ENCODE results near the gene KDM5A.
"Not testable (repeated sequence)": the region's sequence is repeated elsewhere in the genome, so short reads cannot be mapped to it uniquely, and the experiment has no call there.

The KDM5A gene

DNA sequence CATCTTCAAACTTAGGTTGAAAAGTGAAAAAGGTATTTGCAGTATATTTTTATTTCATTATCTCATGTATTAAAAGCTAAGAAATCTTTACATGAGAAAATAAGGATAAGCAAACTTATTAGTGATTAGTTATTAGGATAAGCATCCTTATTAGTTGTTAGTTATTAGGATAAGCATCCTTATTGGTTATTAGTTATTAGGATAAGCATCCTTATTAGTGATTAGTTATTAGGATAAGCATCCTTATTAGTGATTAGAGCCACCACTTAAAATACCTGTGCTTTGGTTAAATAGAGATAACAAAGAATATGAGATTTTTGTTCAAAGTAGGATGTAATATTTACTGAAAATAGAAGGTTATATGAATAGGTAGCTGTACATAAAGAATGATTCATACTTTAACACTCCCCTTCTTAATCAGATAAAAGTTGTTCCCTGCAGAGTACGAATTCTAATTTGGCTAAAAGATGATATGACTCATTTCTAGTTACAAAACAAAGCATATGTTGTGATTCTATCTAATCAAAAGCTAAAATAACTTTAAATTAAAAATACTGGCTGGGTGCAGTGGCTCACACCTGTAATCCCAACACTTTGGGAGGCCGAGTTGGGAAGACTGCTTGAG lies 56.4 kb downstream of the KDM5A start:
- DNase-seq (ENCODE audit: low read depth, low spot score): no peak

DNA sequence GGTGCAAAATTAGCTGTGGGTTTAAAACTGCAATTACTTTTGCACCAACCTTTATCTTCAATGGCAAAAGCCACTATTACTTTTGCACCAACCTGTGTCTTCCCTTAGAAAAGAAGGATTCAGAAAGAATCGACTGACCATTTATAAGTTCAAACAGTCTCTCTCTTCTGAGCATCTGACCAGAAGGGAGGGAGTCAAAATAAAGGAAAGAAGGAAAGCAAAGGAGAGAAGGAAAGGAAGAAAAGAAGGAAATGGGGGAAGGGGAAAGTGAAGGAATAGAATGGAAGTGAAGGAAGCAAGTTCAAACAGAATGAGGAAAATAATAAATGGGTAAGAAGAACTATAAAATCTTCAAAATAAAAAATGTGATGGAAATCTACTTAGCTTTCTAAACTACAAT lies 57.8 kb downstream of the KDM5A start:
- no peak for DNase-seq (ENCODE audit: low read depth, low spot score)

DNA sequence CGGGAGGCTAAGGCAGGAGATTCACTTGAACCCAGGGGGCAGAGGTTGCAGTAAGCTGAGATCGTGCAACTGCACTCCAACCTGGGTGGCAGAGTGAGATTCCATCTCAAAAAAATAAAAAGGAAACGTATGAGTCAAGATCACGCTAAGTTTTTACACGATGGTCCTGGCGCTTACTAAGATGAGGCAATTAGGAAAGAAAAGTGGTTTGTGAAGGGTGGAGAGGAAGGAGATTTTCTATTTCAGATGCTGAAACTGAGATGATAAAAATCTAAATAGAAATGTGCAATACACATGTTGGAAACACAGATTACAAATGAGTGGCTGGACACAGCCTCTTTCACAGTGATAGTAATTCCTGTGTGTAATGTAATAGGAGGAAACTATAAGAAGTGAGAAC lies 63.2 kb downstream of the KDM5A start:
- no peak for DNase-seq (ENCODE audit: low read depth, low spot score)

DNA sequence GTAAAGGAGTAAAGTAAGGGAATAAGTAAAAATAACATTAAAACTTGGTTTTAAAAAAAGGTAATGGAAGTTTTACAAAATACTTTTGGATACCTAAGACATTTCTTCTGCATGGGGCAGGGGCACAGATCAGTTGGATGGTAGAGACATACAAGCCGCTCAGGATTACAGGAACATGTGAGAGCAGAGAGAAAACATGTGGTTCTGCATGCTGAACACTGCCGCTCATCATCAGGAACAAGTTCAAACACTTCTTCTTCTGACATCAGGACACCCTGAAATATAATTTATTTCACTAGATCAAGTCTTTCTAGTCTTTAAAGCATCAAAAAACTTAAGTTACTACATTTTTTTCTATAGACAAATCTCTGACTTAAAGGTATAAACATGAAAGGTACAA lies 65.6 kb downstream of the KDM5A start:
- DNase-seq (ENCODE audit: low read depth, low spot score): no peak

DNA sequence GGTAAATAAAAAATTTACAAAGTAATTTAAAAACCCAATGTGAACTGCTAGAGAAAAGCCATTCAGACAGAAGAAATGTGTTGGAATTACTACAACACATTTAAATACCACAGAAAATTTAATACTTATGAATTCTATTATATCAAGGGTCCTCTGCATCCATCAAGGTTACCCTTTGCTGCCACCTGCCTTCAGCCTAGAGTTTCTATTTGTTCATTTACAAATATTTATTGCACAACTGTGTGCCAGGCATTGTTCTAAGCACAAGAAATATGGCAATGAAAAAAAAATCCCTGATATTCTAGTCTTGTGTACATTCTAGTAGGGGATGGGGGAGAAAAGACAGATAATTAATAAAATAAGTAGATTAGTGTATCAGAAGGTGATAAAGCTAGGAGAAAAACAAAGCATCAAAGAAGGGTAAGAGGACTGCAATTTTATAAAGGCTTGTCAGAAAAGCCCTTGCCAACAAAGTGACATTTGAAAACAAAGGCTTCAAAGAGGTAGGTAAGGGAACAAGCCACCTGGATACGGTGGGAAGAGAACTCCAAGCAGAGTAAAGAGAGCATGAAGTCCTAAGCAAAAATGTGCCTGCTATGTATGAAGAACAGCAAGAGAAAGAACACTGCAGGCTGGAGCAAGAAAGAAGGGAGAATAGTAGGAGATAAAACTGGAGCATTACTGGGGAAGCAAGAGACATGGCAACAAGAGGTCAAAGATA lies 67.4 kb downstream of the KDM5A start:
- DNase-seq (ENCODE audit: low read depth, low spot score): peak; percentile 16

DNA sequence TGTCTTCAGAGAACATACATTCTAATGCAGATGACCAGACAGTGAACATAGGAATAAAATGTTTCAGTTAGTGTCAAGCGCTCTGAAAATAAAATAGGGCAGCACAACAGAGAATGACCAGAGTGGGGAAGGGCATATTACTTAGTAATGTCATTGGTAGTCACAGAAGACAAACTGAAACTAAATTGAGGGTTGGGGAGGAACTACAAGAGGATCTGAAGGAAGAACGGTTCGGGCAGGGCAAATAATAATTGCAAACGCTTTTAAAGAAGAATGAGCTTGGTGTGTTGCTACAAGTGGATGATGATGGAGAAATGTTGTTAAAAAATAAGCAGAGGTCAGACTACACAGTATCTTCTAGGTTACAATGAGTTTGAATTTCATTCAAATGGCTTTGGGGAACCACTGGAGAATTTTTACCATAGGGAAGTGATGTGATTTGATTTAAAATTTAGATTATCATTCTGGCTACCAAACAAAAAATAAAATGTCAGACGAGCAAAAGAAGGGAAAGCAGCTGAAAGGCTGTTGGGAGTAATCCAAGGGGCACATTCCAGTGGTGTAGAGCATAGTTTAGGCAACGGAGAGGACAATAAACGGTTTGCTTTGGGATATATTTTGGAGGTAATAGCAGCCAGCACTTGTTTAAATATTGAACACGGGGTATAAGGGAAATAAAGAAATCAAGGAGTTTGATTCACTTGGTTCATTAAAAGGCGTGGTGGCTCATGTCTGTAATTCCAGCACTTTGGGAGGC lies 70.2 kb downstream of the KDM5A start:
- DNase-seq (ENCODE audit: low read depth, low spot score): peak; percentile 67

DNA sequence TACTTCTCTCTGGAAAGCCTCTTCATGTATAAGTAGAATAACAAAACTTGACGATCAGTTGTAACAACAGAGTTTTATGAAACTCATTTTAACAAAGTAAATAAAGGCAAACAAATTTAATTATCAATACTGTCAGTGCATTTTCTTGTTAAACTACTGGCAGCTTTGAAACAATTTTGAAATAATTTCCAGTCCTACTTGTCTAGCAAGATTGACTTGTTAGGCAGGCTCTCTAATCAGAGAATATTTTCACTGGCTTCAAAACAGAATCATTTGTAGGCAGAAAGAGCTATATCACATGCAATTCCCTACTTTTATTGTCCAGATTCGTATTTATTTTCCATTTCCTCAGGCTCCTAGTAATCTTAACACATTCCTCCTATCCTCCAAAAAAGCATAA lies 80.6 kb downstream of the KDM5A start:
- no peak for DNase-seq (ENCODE audit: low read depth, low spot score)

DNA sequence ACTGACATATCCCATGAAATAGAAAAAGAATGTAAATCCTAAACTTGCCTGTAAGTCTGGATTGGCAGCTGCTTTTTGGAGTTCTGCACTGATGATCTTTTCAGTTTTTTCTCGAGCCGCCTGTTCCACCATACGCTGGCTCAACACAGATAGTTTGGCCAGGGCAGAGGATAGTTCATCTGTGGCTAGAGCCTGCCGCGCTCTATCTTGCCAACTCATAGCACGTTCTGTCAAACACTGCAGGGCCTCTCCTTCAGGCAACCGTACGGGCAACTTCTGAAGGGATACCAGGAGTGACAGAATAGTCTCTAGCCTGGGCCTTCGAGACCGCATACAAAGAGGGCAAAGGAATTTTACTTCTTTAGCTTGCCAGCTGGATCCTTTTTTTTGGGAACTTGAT lies 81.7 kb downstream of the KDM5A start:
- DNase-seq (ENCODE audit: low read depth, low spot score): no peak

DNA sequence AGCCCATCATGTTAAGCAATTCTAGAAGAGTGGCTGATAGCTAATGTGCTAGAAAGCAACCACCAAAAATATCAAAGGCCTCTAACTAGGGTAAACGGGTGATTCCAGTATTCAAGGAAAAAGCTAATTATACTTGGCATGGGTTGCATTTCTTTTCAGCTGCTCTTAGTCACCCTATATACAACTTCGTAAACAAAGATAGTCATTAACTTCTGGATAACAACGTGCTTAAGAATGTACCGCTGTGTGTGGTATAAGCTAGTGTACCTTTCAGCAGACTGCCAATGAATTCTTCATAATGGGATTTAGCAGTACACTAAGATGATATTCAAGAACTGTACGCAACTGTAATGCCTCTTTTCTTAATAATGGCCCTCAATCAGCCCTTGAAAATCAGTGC lies 84.3 kb downstream of the KDM5A start:
- peak; percentile 68 for DNase-seq (ENCODE audit: low read depth, low spot score)

DNA sequence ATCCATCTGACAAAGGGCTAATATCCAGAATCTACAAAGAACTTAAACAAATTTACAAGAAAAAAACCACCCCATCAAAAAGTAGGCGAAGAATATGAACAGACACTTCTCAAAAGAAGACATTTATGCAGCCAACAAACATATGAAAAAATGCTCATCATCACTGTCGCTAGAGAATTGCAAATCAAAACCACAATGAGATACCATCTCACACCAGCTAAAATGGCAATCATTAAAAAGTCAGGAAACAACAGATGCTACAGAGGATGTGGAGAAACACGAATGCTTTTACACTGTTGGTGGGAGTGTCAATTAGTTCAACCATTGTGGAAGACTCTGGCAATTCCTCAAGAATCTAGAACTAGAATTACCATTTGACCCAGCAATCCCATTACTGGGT lies 86.4 kb downstream of the KDM5A start:
- not testable (repeated sequence) for DNase-seq (ENCODE audit: low read depth, low spot score)

DNA sequence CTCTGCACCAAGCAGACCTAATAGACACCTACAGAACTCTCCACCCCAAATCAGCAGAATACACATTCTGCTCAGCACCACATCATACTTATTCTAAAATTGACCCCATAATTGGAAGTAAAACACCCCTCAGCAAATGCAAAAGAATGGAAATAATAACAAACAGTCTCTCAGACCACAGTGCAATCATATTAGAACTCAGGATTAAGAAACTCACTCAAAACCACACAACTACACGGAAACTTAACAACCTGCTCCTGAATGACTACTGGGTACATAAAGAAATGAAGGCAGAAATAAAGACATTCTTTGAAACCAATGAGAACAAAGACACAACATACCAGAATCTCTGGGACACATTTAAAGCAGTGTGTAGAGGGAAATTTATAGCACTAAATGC lies 89.0 kb downstream of the KDM5A start:
- not testable (repeated sequence) for DNase-seq (ENCODE audit: low read depth, low spot score)

DNA sequence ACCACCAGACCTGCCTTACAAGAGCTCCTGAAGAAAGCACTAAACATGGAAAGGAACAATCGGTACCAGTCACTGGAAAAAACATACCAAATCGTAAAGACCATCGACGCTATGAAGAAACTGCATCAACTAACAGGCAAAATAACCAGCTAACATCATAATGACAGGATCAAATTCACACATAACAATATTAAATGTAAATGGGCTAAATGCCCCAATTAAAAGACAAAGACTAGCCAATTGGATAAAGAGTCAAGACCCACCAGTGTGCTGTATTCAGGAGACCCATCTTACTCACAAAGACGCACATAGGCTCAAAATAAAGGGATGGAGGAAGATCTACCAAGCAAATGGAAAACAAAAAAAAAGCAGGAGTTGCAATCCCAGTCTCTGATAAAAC lies 89.6 kb downstream of the KDM5A start:
- not testable (repeated sequence) for DNase-seq (ENCODE audit: low read depth, low spot score)

DNA sequence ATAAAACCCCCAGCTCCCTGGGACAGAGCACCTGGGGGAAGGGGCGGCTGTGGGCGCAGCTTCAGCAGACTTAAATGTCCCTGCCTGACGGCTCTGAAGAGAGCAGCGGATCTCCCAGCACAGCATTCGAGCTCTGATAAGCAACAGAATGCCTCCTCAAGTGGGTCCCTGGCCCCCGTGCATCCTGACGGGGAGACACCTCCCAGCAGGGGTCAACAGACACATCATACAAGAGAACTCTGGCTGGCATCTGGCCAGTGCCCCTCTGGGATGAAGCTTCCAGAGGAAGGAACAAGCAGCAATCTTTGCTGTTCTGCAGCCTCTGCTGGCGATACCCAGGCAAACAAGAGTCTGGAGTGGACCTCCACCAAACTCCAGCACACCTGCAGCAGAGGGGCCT lies 91.1 kb downstream of the KDM5A start:
- DNase-seq (ENCODE audit: low read depth, low spot score): not testable (repeated sequence)

DNA sequence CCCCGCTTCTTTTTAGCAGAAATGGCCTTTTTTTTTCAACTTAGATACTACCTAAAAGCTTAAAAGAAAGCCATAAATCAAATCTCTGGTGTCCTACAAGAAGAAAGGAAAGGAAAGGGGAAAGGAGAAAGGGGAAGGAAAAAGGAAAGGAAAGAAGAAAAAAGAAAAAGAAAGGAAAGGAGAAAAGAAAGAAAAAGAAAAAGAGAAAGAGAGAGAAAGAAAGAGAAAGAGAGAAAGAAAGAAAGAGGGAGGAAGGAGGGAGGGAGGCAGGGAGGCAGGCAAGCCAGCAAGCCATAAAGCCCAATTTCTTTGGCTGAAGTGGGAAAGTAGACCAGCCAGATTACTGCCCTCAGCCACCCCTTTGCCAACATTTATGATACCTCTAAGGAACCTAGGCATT lies 94.0 kb downstream of the KDM5A start:
- DNase-seq (ENCODE audit: low read depth, low spot score): no peak

DNA sequence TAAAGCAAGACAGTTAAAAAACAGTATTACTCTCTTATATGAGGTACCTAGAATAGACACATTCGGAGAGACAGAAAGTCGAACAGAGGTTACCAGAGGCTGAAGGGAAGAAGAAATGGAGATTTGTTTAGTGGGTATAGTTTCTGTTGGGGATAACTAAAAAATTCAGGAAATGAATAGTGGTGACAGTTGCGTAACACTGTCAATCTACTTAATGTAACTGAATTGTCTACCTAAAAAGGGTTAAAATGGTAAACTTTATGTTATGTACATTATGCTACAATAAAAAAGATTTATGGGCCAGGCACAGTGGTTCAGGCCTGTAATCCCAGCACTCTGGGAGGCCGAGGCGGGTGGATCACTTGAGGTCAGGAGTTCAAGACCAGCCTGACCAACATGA lies 95.9 kb downstream of the KDM5A start:
- no peak for DNase-seq (ENCODE audit: low read depth, low spot score)

DNA sequence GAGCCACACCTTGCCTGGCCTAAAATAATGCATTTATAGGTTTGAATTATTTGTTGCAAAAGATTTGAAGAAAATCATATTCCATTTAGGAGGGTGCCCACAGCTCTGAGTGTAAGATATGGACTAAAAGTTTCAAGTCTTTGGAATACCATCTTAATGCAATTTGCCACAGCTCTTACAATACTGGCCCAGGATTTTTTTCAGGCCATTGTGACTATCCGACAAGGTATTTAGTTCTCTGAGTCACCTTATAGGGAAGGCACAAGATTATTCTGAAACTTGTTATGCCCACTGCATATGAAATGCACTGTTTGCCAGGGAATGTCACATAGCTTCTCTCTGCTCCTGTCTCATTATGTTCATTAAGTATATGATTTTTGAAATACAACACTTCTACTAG lies 96.9 kb downstream of the KDM5A start:
- DNase-seq (ENCODE audit: low read depth, low spot score): peak; percentile 60

DNA sequence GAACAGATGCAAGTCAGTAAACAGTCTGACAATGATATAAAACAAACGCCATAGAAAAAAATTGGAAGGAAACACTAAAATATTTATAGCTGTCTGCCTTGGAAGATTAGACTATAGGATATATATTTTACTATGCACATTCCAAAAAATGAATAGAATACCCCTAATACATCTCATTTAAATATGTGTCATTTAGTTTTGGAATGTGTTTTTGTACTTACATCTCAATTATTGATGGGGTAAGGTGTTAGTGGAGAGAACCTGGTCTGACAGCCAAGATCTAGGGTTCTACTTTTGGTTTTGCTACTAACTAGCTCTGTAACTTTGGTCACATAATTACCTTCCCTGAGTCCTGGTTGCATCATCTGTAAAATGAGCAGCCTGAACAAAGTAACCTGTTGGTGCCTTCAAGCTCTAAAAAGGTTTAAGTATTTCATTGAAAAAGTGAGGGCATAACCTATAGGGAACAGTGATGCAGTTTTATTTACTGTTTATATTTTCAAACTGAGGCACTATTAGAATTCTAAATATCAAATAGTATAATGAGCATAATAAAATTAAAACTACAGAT lies 97.9 kb downstream of the KDM5A start:
- DNase-seq (ENCODE audit: low read depth, low spot score): no peak

DNA sequence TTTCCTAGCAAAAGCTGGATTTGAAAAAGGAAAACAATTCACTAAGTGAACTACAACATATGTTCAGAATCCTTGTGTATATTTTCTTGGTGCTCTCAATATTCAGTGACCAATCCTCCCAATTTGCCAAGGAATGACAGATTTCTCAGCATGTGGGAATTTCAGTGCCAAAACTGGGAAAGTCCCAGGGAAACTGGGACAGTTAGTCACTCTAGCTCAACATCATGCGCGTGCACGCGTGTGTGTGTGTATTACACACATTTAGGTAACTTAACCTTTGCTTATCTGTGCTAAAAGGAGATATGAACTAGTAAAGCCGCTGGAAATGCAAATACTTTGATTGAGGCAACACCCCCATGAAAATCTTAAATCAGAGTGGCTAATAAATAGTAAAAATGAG lies 100.4 kb downstream of the KDM5A start:
- peak; percentile 76 for DNase-seq (ENCODE audit: low read depth, low spot score)

DNA sequence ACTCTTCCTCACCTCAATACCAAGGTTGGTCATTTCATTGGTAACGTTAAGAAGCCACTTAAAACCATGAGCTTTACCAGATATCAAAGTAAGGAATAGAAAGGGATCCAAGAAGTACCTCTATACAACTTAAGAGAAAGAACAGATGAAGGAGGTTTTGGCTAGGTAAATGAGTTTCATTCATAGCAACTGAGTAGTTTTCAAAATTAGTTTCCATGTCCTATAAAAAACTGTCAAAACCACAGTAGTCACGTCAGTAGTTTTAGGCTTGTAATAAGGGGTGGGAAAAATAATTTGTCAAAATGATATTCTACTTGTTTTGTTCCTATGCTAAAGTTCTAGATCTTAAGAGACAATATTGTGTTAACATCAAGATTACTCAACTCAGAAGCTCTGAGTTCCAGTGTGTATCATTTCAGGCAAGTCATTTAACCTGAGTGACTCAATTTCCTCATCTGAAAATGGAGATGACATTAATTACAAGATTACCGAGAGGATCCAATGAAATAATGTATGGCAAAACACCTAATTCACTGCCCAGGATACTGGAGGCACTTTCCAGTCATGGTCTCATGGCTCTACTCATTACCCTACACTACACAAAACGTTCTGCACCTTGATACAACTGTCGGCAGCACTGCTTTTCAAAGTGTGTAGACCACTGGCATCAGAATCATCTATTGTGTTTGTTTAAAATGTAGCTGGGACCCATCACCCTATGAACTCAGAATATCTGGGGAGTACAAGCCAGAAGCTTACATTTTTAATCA lies 102.4 kb downstream of the KDM5A start:
- no peak for DNase-seq (ENCODE audit: low read depth, low spot score)

DNA sequence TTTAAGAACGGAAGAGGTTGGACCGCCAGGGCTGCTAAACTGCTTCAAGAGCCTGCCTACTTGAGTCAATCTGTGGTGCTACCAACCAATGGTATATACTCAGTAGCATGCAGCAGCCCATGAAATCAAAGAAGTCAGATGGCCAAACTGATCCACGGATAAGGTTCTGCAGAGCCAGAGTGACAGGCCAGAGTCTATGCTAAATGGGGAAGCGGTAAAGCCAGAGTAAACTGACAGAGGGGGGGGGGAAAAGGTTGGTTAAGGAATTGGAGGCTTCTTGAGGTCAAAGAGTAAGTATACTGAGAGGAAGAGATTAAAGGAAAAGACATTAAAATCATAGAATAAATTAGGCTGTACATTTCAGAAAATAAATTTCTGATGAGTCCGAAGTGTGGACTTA lies 111.1 kb downstream of the KDM5A start:
- DNase-seq (ENCODE audit: low read depth, low spot score): no peak

DNA sequence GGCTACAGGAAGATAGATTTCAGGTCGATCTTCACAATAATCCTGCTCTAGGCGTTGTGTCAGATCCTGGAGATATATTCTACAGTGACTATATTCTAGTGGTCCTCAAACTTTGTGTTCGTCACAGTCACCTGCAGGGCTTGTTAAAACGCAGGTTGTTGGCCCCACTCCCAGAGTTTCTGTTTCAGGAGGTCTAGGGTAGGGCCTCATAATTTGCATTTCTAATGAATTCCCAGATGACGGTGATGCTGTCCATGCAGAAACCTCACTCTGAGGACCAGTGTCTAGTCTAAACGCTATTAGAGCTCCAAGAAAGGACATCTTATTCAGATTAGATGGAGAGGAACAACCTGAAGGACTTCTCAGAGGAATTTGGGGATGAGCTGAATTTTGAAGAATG lies 113.3 kb downstream of the KDM5A start:
- DNase-seq (ENCODE audit: low read depth, low spot score): no peak

DNA sequence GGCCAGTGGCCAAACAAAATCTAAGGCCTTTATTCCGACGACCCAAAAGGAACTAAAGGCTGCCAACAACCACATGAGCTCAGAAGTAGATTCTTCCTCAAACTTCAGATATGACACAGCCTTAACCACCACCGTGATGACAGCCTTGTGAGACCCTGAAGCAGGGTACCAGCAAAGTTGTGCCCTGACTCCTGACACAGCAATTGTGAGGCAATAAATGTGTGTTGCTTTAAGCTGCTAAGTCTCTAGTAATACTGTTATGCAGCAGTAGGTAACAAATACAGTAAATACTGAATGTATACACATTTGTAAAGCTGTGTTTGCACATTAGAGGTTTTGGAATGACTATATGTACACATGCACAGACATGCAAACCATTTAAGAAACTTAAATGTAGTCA lies 115.7 kb downstream of the KDM5A start:
- DNase-seq (ENCODE audit: low read depth, low spot score): no peak
